Fibroblast of villous mesenchyme (primary cell): ENCODE results near the gene IL17RD. TPM values are rescaled to one million over a fixed set of nuclear protein-coding genes. Genes with fewer than 3 reads are reported as not detected.

Experiments
- DNase-seq: peaks from one replicate; pipeline ENCODE4 v3.0.0-alpha.2; 2010; ENCODE audit warnings: low read depth
- H3K4me3 ChIP-seq: 2 replicates; pipeline ENCODE4 v1.5.1; 2011; ENCODE audit warnings: low read depth, mild to moderate bottlenecking, low read length
- total RNA-seq: library from RNA; depleted of rRNA; stranded (reverse); fragments of >200 nt; gene quantifications from 2 replicates; pipeline ENCODE4 v1.2.3, GENCODE V29; 2012
- TF ChIP-seq, protein P1 (sequence below): IDR thresholded peaks from 2 replicates; pipeline ENCODE4 v1.5.1; 2012; ENCODE audit warnings: low read depth, mild to moderate bottlenecking, low read length; ENCODE audit not compliant: insufficient read depth

IL17RD gene
- total RNA-seq, 1 donor, result 0.86 TPM

DNA sequence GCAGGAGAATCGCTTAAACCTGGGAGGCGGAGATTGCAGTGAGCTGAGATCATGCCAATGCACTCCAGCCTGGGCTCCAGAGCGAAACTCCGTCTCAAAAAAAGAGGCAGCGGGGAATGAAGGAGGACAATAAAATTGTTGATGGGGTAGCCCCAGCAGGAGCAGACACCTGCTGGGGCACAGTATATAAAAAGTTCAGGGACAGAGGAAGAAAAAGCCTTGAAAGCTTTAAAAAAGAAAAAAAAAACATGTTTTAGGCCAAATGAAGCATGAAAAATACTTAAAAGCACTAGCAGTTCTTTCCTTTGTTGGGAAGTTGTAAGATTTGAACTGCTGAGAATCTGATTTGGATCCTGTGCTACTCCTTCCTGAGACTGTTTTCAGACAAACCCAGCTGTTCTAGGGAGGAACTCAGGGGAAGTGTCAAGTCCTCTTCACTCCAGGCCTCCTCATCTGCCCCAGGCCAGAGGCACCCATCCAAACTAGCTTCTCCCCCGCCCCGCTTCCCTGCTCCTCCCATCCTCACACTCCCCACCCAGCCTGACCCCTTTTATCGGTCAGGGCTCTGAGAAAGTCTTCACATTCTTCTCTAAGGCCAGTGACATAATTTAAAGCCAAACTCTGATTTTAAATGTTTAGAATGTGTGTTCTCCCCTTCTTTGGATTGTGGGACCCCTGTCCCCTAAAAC, 4.9 kb downstream of the IL17RD start:
- TF ChIP-seq, protein P1, sequence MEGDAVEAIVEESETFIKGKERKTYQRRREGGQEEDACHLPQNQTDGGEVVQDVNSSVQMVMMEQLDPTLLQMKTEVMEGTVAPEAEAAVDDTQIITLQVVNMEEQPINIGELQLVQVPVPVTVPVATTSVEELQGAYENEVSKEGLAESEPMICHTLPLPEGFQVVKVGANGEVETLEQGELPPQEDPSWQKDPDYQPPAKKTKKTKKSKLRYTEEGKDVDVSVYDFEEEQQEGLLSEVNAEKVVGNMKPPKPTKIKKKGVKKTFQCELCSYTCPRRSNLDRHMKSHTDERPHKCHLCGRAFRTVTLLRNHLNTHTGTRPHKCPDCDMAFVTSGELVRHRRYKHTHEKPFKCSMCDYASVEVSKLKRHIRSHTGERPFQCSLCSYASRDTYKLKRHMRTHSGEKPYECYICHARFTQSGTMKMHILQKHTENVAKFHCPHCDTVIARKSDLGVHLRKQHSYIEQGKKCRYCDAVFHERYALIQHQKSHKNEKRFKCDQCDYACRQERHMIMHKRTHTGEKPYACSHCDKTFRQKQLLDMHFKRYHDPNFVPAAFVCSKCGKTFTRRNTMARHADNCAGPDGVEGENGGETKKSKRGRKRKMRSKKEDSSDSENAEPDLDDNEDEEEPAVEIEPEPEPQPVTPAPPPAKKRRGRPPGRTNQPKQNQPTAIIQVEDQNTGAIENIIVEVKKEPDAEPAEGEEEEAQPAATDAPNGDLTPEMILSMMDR, result no peak
- peak; percentile 58 for DNase-seq

GRCh38 chr3:57158813-57159738, 6.1 kb downstream of the IL17RD start:
- DNase-seq, result no peak
- no peak overlapping the region for H3K4me3 ChIP-seq
- TF ChIP-seq, protein P1, result no peak

More for the DNA sequence above, 4.9 kb downstream of the IL17RD start:
- H3K4me3 ChIP-seq, result no peak overlapping the region

DNA sequence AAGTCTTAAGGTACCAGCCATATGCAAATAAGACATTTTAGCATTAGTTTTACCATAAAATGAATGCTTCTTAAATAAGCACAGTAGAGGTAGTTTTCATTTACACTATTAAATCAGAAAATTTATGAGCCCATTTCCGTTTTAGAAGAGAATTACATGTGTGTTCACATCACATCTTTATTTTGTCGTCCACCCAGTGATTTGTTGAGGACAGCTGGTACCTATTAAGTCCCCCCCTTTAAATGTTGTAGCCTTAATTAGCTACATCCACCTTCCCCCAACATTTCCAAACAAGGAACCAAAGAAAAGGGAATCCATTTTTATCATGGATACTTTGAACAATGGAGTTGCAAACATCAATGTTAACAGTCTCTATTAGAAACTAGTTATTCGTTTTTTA, 6.8 kb downstream of the IL17RD start:
- TF ChIP-seq, protein P1, result no peak
- no peak overlapping the region for H3K4me3 ChIP-seq
- DNase-seq, result no peak

- H3K4me3 ChIP-seq, result no peak overlapping the region
- no peak for DNase-seq
- TF ChIP-seq, protein P1, result no peak
Measured at GRCh38 chr3:57157545-57157944, 7.6 kb downstream of the IL17RD start.

DNA sequence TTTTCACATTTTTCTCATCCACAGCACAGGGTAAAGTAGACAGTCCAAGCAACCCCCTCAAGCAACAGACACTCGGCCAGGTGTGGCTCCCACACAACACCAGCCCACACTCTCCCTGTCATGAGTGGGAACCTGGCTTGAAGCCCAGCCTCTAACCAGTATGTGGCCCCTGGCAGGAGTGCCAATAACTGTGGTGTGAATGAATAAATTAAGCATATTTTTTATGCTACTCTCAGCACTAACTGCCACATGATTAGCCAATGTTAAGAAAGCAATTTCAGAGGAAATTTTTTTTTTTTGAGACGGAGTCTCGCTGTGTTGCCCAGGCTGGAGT, 9.9 kb downstream of the IL17RD start:
- TF ChIP-seq, protein P1, result no peak
- no peak overlapping the region for H3K4me3 ChIP-seq
- DNase-seq, result no peak

GRCh38 chr3:57154470-57155309, 10.5 kb downstream of the IL17RD start:
- no peak overlapping the region for H3K4me3 ChIP-seq
- TF ChIP-seq, protein P1, result no peak
- no peak for DNase-seq
